ENCODE data around the gene CELF4. TPM values are rescaled to one million over a fixed set of nuclear protein-coding genes. Genes with fewer than 3 reads are reported as not detected.

The CELF4 gene
- total and polyA plus RNA-seq, 7 donors: 0.60 to 5.0 (median 1.8) TPM; not detected in 1

DNA sequence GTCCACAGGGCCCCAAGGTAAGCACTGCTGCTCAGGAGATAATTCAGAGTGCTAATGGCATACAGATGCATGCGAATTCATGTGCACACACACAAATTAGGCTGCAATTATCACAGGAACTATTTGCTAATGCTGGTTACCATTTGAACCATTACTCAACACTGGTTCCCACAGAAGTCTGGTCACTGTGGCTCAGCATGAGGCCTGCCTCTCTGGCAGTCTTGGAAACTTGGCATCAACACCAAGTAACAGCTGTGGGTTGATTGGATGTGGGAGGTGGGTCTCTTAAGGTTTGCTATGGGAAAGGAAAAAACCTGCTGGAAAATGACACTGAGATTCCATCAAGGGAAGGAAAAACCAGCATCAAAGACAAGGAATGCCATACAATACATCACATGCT lies 105.0 kb downstream of the CELF4 start:
- 79 to 95% methylated on average over 1 of the region's 1 CpG for WGBS, 2 donors
- intact Hi-C loops (cut with DNase I): no loop called here
- H3K36me3 ChIP-seq: no peaks in the 10 kb centered on the region
- no peak overlapping the region for H3K4me3 ChIP-seq
- no peaks in the 10 kb centered on the region for H3K27me3 ChIP-seq
- H3K9me3 ChIP-seq: no peaks in the 10 kb centered on the region
- no peak overlapping the region for H3K27ac ChIP-seq
- TF ChIP-seq, protein P1, sequence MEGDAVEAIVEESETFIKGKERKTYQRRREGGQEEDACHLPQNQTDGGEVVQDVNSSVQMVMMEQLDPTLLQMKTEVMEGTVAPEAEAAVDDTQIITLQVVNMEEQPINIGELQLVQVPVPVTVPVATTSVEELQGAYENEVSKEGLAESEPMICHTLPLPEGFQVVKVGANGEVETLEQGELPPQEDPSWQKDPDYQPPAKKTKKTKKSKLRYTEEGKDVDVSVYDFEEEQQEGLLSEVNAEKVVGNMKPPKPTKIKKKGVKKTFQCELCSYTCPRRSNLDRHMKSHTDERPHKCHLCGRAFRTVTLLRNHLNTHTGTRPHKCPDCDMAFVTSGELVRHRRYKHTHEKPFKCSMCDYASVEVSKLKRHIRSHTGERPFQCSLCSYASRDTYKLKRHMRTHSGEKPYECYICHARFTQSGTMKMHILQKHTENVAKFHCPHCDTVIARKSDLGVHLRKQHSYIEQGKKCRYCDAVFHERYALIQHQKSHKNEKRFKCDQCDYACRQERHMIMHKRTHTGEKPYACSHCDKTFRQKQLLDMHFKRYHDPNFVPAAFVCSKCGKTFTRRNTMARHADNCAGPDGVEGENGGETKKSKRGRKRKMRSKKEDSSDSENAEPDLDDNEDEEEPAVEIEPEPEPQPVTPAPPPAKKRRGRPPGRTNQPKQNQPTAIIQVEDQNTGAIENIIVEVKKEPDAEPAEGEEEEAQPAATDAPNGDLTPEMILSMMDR (IDR thresholded peaks at IDR 0.05): no peak
- TF ChIP-seq EP300 (IDR thresholded peaks at IDR 0.05) (no peak), POLR2A (IDR thresholded peaks at IDR 0.05) (no peak), POLR2AphosphoS5 (IDR thresholded peaks at IDR 0.05) (no peak)
- H3K4me1 ChIP-seq: no peaks in the 10 kb centered on the region
- no peak for DNase-seq

DNA sequence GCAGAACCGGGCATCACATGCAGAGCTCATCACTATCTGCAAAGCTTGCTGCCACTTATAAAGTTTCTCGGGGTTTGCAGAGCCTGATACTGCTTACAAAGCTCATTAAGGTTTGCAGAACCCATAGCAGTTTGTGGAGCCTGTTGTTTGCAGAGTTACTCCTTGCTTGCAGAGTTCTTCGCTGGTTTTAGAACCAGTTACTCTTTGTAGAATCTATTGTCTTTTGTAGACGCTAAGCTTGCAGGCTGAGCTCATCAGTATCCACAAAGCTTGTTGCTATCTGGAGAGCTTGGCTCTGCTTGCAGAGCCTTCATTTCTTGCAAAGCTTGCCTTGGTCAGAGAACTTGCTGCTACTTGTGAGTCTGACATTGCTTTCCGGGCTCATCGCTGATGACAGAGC lies 106.9 kb downstream of the CELF4 start:
- H3K4me1 ChIP-seq: peaks cover 0 to under 1% (median under 1%) of the 10 kb centered on the region in 4 donors
- no peak for TF ChIP-seq POLR2AphosphoS5 (IDR thresholded peaks at IDR 0.05)
- no peak for TF ChIP-seq POLR2A (IDR thresholded peaks at IDR 0.05)
- no peak for TF ChIP-seq EP300 (IDR thresholded peaks at IDR 0.05)
- H3K36me3 ChIP-seq: no peaks in the 10 kb centered on the region
- H3K9me3 ChIP-seq: no peaks in the 10 kb centered on the region
- H3K4me3 ChIP-seq: no peak overlapping the region
- H3K27me3 ChIP-seq: no peaks in the 10 kb centered on the region
- intact Hi-C loops (cut with DNase I): no loop called here
- no peak overlapping the region for H3K27ac ChIP-seq
- 73 to 82% methylated on average over 6 of the region's 6 CpGs for WGBS, 2 donors
- DNase-seq: no peak

DNA sequence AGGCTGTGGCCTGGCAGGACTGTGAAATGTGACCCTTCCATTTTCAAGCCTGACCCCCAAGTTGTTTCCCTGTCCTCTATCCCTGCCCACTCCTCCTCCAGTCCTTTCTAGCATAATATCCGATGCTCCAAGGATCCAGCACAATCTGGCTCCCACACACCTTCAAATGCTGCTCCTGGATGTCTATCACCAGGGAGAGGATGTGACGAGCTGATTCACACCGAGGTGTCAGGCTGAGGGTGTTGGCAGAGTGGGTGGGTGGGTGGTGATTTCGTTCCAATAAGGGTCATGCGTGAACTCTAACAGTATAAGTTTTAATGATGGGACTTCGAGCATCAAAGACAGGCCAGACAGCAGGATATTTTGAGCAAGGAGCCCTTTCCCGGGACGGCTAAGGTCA lies 107.8 kb downstream of the CELF4 start:
- DNase-seq: no peak
- Histone ChIP-seq H3K4me3 (no peak overlapping the region), H3K9me3 (no peaks in the 10 kb centered on the region), H3K27me3 (no peaks in the 10 kb centered on the region), H3K27ac (no peak overlapping the region), H3K36me3 (no peaks in the 10 kb centered on the region), H3K4me1 (peaks cover 0 to 10% (median 9%) of the 10 kb centered on the region in 4 donors)
- intact Hi-C loops (cut with DNase I): no loop called here
- TF ChIP-seq, protein P1 (IDR thresholded peaks at IDR 0.05): no peak
- no peak for TF ChIP-seq EP300 (IDR thresholded peaks at IDR 0.05)
- no peak for TF ChIP-seq POLR2AphosphoS5 (IDR thresholded peaks at IDR 0.05)
- no peak for TF ChIP-seq POLR2A (IDR thresholded peaks at IDR 0.05)
- WGBS, 2 donors: 65 to 69% methylated on average over 8 of the region's 8 CpGs

DNA sequence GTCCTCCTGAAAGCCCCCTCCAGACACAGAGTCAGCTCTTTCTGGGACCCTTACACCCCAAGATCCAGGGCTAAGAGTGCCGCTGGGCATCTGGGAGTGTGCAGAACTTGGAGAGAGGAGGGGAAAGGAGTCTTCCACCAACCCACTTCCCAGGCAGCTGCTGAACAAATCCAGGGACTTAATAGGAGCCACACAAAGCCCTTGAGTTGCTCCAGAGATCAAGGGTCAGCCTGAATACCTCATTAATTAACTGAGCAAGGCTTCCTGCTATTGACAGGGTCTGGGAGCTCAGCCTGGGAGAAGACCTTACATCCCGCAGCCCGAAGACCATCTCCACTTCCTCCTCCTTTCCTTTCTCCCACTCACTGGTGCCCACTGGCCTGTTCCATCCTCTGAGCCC lies 108.3 kb downstream of the CELF4 start:
- Histone ChIP-seq H3K27me3 (no peaks in the 10 kb centered on the region), H3K4me3 (no peak overlapping the region), H3K36me3 (no peaks in the 10 kb centered on the region), H3K27ac (no peak overlapping the region), H3K9me3 (no peaks in the 10 kb centered on the region), H3K4me1 (peaks cover 0 to 14% (median 12%) of the 10 kb centered on the region in 4 donors)
- no peak for DNase-seq
- TF ChIP-seq, protein P1 (IDR thresholded peaks at IDR 0.05): no peak
- TF ChIP-seq EP300 (IDR thresholded peaks at IDR 0.05): no peak
- no peak for TF ChIP-seq POLR2AphosphoS5 (IDR thresholded peaks at IDR 0.05)
- no peak for TF ChIP-seq POLR2A (IDR thresholded peaks at IDR 0.05)
- intact Hi-C loops (cut with DNase I): no loop called here
- WGBS, 2 donors: 76 to 80% methylated on average over 3 of the region's 3 CpGs

DNA sequence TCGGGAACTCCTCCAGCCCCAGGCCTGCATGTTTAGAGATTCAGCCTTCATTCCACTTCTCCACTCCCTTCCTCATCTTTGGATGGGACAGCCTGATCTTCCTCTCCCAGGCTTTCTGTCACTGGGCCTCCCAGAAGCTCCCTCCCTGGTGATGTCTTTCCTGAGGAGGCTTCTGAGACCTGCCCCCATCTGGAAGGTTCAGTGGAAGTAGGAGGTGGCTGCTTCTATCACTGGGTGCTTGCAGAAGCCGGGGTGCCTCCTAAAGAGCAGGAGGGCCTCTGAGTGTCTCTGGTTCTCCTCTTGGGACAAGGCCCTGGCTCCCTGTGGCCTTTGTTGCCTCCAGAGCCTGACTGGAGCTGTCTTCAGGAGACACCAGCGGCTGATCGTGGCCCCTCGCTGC lies 108.7 kb downstream of the CELF4 start:
- H3K4me1 ChIP-seq: peaks cover 0 to 19% (median 14%) of the 10 kb centered on the region in 4 donors
- H3K36me3 ChIP-seq: no peaks in the 10 kb centered on the region
- TF ChIP-seq POLR2A (IDR thresholded peaks at IDR 0.05) (no peak), POLR2AphosphoS5 (IDR thresholded peaks at IDR 0.05) (no peak), EP300 (IDR thresholded peaks at IDR 0.05) (no peak)
- TF ChIP-seq, protein P1 (IDR thresholded peaks at IDR 0.05): no peak
- no peak for DNase-seq
- no peaks in the 10 kb centered on the region for H3K9me3 ChIP-seq
- H3K27ac ChIP-seq: no peak overlapping the region
- 89 to 93% methylated on average over 5 of the region's 5 CpGs for WGBS, 2 donors
- no peak overlapping the region for H3K4me3 ChIP-seq
- intact Hi-C loops (cut with DNase I): no loop called here
- no peaks in the 10 kb centered on the region for H3K27me3 ChIP-seq
